HepG2 (cell line): ENCODE data around the gene GSTM4. TPM values are rescaled to one million over a fixed set of nuclear protein-coding genes. Genes with fewer than 3 reads are reported as not detected.
A peak's percentile ranks its signal among the peaks of the same experiment; 100 is the strongest.

Source experiments
- HNF4A ChIP-seq: sonication (generic); formaldehyde crosslinking; IDR thresholded peaks from 2 replicates; pipeline ENCODE4 v1.4.0; 2020; ENCODE audit warnings: missing genetic modification reagents
- PAF1 ChIP-seq: IDR thresholded peaks from 2 replicates; pipeline ENCODE4 v1.6.1; 2016; ENCODE audit warnings: missing genetic modification reagents, missing compliant biosample characterization
- PITX1 ChIP-seq: sonication (generic); formaldehyde crosslinking; IDR thresholded peaks from 2 replicates; pipeline ENCODE4 v1.5.1; 2020; ENCODE audit warnings: mild to moderate bottlenecking, missing genetic modification reagents
- POLR2AphosphoS2 ChIP-seq: IDR thresholded peaks from 2 replicates; pipeline ENCODE4 v1.6.1; 2011; ENCODE audit warnings: low read depth, low read length, improper control_type of control experiment
- SAP130 ChIP-seq: IDR thresholded peaks from 2 replicates; pipeline ENCODE4 v1.6.1; 2016; ENCODE audit warnings: low read depth
- SNRNP70 ChIP-seq: fragments of 200-400 bp; formaldehyde crosslinking; IDR thresholded peaks from 2 replicates; pipeline ENCODE4 v1.6.1; 2017; ENCODE audit warnings: mild to moderate bottlenecking, low read depth, low read length, moderate library complexity
- TCF12 ChIP-seq, 2 experiments: fragments of 450-650 bp in 1 of 2; sonication (generic) in 1 of 2; formaldehyde crosslinking in 1 of 2; IDR thresholded peaks; 2 replicates each; pipeline versions ENCODE4 v1.6.1 to v1.8.0; 2017 to 2022; ENCODE audit warnings: antibody characterized with exemption in 1 of 2, mild to moderate bottlenecking in 1 of 2, missing genetic modification reagents in 1 of 2, moderate library complexity in 1 of 2
- ZNF550 ChIP-seq: sonication (generic); formaldehyde crosslinking; IDR thresholded peaks from 2 replicates; pipeline ENCODE4 v1.4.0; 2020; ENCODE audit warnings: mild to moderate bottlenecking, missing genetic modification reagents, borderline replicate concordance
- polyA plus RNA-seq, 8 experiments: library from polyadenylated mRNA; depleted of rRNA in 3 of 8; stranded (reverse) in 7 of 8; unstranded in 1 of 8; fragments of >200 nt; fragmentation: Illumina TruSeq in 4 of 8; extraction: Trizol in 4 of 8; gene quantifications; 2 replicates each; pipeline versions ENCODE4 v1.2.1 to v1.2.3, GENCODE V29; 2011 to 2016; ENCODE audit warnings: low read depth in 4 of 8, missing spikeins in 1 of 8, mixed read lengths in 1 of 8; ENCODE audit not compliant: insufficient read depth in 1 of 8
- total RNA-seq, 5 experiments: library from RNA; depleted of rRNA; stranded (reverse); fragments of >200 nt; fragmentation: Illumina TruSeq; extraction: Trizol; gene quantifications; 2 replicates each; pipeline ENCODE4 v1.2.3, GENCODE V29; 2016; ENCODE audit warnings: low read depth in 1 of 5
- TF ChIP-seq, protein P1 (sequence below): sonication (generic); formaldehyde crosslinking; IDR thresholded peaks from 2 replicates; pipeline ENCODE4 v1.5.0; 2020; ENCODE audit warnings: mild to moderate bottlenecking, missing genetic modification reagents, borderline replicate concordance
- TF ChIP-seq, protein P2 (sequence below): IDR thresholded peaks from 2 replicates; pipeline ENCODE4 v1.4.0; 2020; ENCODE audit warnings: mild to moderate bottlenecking, missing genetic modification reagents
- TF ChIP-seq, protein P3 (sequence below): sonication (generic); formaldehyde crosslinking; IDR thresholded peaks from 2 replicates; pipeline ENCODE4 v1.4.0; 2020; ENCODE audit warnings: missing genetic modification reagents
- TF ChIP-seq, protein P4 (sequence below): sonication (generic); formaldehyde crosslinking; conservative IDR thresholded peaks from 2 replicates; pipeline ENCODE4 v1.4.0; 2020; ENCODE audit warnings: mild to moderate bottlenecking, missing genetic modification reagents, moderate library complexity
- TF ChIP-seq, protein P5 (sequence below): IDR thresholded peaks from 2 replicates; pipeline ENCODE4 v1.6.1; 2012; ENCODE audit warnings: low read depth, low read length, improper control_type of control experiment
- TF ChIP-seq, protein P6 (sequence below): sonication (generic); formaldehyde crosslinking; IDR thresholded peaks from 2 replicates; pipeline ENCODE4 v1.4.0; 2020; ENCODE audit warnings: mild to moderate bottlenecking, missing genetic modification reagents

The GSTM4 gene
- total and polyA plus RNA-seq, 2 of the 13 experiments (the other 11 are each of a cell fraction or from before 2014, with no cell fraction given), result 25.3 to 40.8 TPM

DNA sequence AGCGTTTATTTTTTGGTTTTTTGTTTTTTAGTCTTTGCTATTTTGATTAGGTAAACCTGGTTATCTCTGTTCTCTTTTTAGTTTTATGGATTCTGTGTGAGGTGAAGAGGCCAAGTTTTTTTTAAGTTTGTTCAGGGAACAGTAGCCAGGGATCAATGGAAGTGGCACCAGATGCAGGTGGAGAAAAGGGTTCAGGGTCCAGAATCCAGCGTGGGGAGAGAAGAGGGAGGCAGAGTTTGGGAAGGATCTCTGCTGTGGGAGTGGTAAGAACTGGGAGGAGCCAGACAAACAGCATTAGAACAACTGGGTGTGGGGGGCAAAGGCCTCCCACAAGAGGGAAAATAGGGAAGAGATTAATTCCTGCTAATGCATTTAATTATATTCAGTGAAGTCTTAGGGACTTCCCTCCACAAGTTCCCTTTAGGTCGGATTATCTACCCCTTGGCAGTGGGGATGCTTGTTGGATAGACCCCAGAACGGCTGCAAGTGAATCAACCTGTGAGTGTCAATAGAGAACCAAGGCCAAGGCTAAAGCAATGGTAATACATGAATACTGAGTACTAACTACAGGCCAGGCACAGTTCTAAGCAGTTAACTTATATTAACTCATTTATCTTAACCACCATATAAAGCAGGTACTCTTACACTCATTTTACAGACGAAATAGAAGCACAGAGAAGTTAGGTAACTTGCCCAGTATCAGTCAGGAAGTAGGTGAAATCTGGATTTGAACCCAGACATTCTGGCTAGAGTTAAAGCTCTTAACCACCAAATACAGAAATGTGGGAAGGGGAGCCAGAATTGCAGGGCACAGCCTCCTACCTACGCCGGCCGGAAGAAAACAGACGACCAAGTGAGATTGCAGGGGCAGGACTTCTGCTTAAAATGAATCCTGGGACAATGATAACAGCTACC is 37.0 kb upstream of the GSTM4 start (continued):
- TF ChIP-seq, protein P1, sequence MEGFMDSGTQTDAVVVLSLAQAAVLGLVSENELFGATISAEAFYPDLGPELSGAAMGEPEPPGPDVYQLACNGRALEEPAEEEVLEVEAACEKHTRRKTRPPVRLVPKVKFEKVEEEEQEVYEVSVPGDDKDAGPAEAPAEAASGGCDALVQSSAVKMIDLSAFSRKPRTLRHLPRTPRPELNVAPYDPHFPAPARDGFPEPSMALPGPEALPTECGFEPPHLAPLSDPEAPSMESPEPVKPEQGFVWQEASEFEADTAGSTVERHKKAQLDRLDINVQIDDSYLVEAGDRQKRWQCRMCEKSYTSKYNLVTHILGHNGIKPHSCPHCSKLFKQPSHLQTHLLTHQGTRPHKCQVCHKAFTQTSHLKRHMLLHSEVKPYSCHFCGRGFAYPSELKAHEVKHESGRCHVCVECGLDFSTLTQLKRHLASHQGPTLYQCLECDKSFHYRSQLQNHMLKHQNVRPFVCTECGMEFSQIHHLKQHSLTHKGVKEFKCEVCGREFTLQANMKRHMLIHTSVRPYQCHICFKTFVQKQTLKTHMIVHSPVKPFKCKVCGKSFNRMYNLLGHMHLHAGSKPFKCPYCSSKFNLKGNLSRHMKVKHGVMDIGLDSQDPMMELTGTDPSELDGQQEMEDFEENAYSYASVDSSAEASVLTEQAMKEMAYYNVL (CRISPR knock-in tag), result peak; percentile 46; the same call in 1 of the 2 replicates
- TF ChIP-seq, protein P2, sequence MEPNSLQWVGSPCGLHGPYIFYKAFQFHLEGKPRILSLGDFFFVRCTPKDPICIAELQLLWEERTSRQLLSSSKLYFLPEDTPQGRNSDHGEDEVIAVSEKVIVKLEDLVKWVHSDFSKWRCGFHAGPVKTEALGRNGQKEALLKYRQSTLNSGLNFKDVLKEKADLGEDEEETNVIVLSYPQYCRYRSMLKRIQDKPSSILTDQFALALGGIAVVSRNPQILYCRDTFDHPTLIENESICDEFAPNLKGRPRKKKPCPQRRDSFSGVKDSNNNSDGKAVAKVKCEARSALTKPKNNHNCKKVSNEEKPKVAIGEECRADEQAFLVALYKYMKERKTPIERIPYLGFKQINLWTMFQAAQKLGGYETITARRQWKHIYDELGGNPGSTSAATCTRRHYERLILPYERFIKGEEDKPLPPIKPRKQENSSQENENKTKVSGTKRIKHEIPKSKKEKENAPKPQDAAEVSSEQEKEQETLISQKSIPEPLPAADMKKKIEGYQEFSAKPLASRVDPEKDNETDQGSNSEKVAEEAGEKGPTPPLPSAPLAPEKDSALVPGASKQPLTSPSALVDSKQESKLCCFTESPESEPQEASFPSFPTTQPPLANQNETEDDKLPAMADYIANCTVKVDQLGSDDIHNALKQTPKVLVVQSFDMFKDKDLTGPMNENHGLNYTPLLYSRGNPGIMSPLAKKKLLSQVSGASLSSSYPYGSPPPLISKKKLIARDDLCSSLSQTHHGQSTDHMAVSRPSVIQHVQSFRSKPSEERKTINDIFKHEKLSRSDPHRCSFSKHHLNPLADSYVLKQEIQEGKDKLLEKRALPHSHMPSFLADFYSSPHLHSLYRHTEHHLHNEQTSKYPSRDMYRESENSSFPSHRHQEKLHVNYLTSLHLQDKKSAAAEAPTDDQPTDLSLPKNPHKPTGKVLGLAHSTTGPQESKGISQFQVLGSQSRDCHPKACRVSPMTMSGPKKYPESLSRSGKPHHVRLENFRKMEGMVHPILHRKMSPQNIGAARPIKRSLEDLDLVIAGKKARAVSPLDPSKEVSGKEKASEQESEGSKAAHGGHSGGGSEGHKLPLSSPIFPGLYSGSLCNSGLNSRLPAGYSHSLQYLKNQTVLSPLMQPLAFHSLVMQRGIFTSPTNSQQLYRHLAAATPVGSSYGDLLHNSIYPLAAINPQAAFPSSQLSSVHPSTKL (CRISPR knock-in tag), result peak; percentile 79
- TF ChIP-seq, protein P3, sequence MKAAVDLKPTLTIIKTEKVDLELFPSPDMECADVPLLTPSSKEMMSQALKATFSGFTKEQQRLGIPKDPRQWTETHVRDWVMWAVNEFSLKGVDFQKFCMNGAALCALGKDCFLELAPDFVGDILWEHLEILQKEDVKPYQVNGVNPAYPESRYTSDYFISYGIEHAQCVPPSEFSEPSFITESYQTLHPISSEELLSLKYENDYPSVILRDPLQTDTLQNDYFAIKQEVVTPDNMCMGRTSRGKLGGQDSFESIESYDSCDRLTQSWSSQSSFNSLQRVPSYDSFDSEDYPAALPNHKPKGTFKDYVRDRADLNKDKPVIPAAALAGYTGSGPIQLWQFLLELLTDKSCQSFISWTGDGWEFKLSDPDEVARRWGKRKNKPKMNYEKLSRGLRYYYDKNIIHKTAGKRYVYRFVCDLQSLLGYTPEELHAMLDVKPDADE (CRISPR knock-in tag), result no peak
- TF ChIP-seq POLR2AphosphoS2 (no peak), PITX1 (CRISPR knock-in tag) (peak; percentile 69), SAP130 (CRISPR knock-in tag) (peak; percentile 56), HNF4A (peak; percentile 91), SNRNP70 (no peak), ZNF550 (CRISPR knock-in tag) (no peak), TCF12 (IDR thresholded peaks at IDR 0.05) (no peak), TCF12 (CRISPR knock-in tag; IDR thresholded peaks at IDR 0.05) (peak; percentile 47; the same call in 1 of the 2 replicates), PAF1 (CRISPR knock-in tag) (no peak; the same call in 1 of the 2 replicates)
- TF ChIP-seq, protein P4, sequence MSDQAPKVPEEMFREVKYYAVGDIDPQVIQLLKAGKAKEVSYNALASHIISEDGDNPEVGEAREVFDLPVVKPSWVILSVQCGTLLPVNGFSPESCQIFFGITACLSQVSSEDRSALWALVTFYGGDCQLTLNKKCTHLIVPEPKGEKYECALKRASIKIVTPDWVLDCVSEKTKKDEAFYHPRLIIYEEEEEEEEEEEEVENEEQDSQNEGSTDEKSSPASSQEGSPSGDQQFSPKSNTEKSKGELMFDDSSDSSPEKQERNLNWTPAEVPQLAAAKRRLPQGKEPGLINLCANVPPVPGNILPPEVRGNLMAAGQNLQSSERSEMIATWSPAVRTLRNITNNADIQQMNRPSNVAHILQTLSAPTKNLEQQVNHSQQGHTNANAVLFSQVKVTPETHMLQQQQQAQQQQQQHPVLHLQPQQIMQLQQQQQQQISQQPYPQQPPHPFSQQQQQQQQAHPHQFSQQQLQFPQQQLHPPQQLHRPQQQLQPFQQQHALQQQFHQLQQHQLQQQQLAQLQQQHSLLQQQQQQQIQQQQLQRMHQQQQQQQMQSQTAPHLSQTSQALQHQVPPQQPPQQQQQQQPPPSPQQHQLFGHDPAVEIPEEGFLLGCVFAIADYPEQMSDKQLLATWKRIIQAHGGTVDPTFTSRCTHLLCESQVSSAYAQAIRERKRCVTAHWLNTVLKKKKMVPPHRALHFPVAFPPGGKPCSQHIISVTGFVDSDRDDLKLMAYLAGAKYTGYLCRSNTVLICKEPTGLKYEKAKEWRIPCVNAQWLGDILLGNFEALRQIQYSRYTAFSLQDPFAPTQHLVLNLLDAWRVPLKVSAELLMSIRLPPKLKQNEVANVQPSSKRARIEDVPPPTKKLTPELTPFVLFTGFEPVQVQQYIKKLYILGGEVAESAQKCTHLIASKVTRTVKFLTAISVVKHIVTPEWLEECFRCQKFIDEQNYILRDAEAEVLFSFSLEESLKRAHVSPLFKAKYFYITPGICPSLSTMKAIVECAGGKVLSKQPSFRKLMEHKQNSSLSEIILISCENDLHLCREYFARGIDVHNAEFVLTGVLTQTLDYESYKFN (CRISPR knock-in tag), result peak; percentile 97
- TF ChIP-seq, protein P5, sequence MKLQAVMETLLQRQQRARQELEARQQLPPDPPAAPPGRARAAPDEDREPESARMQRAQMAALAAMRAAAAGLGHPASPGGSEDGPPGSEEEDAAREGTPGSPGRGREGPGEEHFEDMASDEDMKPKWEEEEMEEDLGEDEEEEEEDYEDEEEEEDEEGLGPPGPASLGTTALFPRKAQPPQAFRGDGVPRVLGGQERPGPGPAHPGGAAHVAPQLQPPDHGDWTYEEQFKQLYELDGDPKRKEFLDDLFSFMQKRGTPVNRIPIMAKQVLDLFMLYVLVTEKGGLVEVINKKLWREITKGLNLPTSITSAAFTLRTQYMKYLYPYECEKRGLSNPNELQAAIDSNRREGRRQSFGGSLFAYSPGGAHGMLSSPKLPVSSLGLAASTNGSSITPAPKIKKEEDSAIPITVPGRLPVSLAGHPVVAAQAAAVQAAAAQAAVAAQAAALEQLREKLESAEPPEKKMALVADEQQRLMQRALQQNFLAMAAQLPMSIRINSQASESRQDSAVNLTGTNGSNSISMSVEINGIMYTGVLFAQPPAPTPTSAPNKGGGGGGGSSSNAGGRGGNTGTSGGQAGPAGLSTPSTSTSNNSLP, result no peak
- TF ChIP-seq, protein P6, sequence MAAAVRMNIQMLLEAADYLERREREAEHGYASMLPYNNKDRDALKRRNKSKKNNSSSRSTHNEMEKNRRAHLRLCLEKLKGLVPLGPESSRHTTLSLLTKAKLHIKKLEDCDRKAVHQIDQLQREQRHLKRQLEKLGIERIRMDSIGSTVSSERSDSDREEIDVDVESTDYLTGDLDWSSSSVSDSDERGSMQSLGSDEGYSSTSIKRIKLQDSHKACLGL (CRISPR knock-in tag), result no peak
